Stimulated activated naive CD8-positive, alpha-beta T cell treated with anti-CD3 and anti-CD28 coated beads, Interleukin-15, amount 100 ng/mL, for 72 hours (primary cell): ENCODE data around the gene RASSF8.

ENCODE experiments used
- ATAC-seq: fragments of 150-1000 bp; cut with Tn5 transposase; 2 replicates; pipeline ENCODE4 v1.10.0; 2021; ENCODE audit warnings: mild to moderate bottlenecking, moderate library complexity
- DNase-seq, 2 donors: peaks; one replicate each; pipeline ENCODE4 v3.0.0; 2021 to 2022
- H3K27ac Mint-ChIP-seq, 2 donors: one replicate each; pipeline ENCODE4 v1.8.0; 2022; ENCODE audit warnings: mild to moderate bottlenecking in 2 of 2, mixed read lengths in 2 of 2, moderate library complexity in 2 of 2
- H3K27me3 Mint-ChIP-seq: one replicate; pipeline ENCODE4 v1.8.0; 2022; ENCODE audit warnings: mixed read lengths
- H3K4me1 Mint-ChIP-seq: one replicate; pipeline ENCODE4 v1.8.0; 2022; ENCODE audit warnings: mild to moderate bottlenecking, mixed read lengths
- H3K4me3 Mint-ChIP-seq, 2 donors: one replicate each; pipeline ENCODE4 v1.8.0; 2022; ENCODE audit warnings: mild to moderate bottlenecking in 2 of 2, mixed read lengths in 2 of 2, moderate library complexity in 1 of 2
- H3K9me3 Mint-ChIP-seq, 2 donors: one replicate each; pipeline ENCODE4 v1.8.0; 2022; ENCODE audit warnings: mixed read lengths in 2 of 2

The RASSF8 gene

DNA sequence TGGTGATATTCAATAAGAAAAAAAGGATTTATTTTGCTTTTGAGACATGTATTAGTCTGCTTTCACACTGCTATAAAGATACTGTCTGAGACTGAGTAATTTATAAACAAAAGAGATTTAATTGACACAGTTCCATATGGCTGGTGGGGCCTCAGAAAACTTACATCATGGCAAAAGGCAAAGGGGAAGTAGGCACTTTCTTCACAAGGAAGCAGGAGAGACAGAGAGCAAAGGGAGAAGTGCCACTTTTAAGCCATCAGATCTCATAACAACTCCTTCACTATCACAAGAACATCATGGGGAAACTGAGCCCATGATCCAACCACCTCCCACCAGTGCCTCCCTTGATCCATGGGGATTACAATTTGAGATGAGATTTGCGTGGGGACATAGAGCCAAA lies 122.4 kb downstream of the RASSF8 start:
- peaks cover 8 to 10% of the 10 kb centered on the region in 2 donors for H3K9me3 Mint-ChIP-seq
- no peaks in the 10 kb centered on the region for H3K27me3 Mint-ChIP-seq
- peak overlapping the region in 1 of 2 donors; percentile 89 for H3K27ac Mint-ChIP-seq

DNA sequence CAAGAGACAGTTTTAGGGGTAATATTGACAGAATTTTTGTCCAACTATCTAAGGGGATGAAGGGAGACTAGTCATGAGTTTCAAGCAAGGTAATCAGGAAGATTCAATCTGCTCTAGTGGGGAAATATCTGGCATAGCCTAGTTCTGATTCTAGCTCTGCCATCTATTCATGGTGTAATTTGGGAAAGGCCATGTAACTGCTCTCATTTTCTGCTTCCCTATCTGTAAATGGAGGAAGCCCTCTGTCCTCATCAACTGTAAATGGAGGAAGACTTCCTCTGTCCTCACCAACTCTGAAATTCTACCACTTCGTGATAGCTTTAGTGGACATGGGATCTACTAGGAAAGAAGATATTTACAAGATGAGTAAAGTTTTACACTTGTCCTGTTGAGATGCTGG lies 128.5 kb downstream of the RASSF8 start:
- ATAC-seq: no peak
- H3K27me3 Mint-ChIP-seq: no peaks in the 10 kb centered on the region
- H3K9me3 Mint-ChIP-seq: peaks cover 8 to 10% of the 10 kb centered on the region in 2 donors
- no peaks in the 10 kb centered on the region for H3K4me1 Mint-ChIP-seq
- no peak overlapping the region for H3K4me3 Mint-ChIP-seq
- no peak for DNase-seq
- no peak overlapping the region for H3K27ac Mint-ChIP-seq

More for the DNA sequence above, 122.4 kb downstream of the RASSF8 start:
- Mint-ChIP-seq H3K4me1 (no peaks in the 10 kb centered on the region), H3K4me3 (no peak overlapping the region)
- ATAC-seq: no peak
- no peak for DNase-seq

DNA sequence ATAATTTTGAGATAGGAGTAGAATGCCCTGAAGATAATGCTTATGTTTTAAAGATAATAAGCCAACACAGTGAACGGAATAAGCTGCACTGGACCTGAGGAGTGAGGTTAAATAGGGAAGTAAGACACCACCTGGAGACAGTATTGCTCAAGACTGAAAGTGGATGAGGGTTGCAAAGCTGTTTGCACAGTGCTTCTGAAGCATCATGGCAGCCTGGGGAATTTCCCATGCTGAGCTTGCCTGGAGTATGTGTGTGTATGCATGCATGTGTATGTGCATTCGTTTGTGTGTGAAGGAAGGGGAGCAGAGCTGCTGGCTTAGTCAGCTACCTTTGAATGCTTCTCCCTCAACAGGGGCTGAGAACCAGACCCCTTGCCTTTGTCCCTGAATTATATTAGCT lies 130.5 kb downstream of the RASSF8 start:
- Mint-ChIP-seq H3K9me3 (peaks cover 0 to 8% of the 10 kb centered on the region in 2 donors), H3K4me1 (no peaks in the 10 kb centered on the region), H3K4me3 (no peak overlapping the region), H3K27ac (no peak overlapping the region), H3K27me3 (no peaks in the 10 kb centered on the region)
- ATAC-seq: peak; percentile 42
- DNase-seq: no peak

GRCh38 chr12:26090836-26091510 lies 132.5 kb downstream of the RASSF8 start:
- peak overlapping the region in 1 of 2 donors; percentile 37 for H3K27ac Mint-ChIP-seq
- H3K4me3 Mint-ChIP-seq: no peak overlapping the region
- no peaks in the 10 kb centered on the region for H3K4me1 Mint-ChIP-seq
- no peaks in the 10 kb centered on the region for H3K27me3 Mint-ChIP-seq
- no peaks in the 10 kb centered on the region for H3K9me3 Mint-ChIP-seq
- DNase-seq (no peak), ATAC-seq (no peak)

DNA sequence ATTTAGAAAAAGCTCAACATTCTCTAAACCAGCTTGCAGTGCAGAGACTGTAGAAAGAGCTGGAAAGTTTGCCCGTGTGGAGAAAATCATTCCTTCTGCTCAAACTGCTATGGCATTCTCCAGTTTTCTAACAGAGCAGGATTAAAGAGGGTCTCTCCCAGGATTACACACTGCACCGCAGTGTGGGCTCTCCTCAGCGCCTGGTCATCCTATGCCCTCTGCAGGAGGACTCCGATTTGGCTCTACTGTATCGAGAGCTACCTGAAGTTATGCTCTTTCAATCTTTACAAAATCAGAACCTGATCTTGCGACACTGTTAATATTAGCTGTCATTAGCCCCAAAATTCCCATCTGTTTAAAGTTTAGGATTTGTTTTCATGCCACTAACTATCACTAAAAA lies 133.3 kb downstream of the RASSF8 start:
- no peak overlapping the region for H3K4me3 Mint-ChIP-seq
- no peak overlapping the region for H3K27ac Mint-ChIP-seq

DNA sequence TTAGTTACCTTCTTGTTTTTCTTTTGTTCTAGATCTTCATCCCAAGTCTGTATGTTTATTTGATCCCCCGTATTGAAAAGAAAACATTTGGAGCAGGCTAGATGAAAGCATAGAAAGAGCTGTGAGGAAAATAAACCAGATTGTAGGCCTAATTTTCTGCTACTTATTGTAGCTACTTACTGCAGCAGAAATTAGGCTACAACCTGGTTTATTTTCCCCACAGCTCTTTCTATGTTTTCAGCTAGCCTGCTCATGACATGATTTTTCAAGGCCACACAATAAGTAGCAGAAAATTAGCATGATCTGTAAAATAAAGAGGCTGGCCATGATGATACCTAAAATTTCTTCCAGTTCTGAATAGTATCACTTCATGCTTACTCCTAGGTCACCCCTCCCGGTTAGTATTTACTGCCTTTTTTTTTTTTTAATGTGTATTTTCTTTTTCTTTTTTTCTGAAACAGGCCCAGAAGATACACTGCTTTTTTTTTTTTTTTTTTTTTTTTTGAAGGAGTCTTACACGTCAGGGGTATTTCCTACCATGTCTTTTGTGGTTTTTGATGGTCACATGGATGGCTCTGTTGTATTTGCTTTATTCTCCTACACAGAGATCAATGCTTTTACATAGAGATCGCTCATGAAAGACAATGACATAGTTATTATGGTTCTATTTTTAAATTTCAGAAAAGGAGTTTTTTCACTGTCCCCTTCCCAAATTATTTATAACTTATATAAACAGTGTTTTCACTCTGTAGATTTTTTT lies 134.0 kb downstream of the RASSF8 start:
- no peak overlapping the region for H3K4me3 Mint-ChIP-seq
- no peaks in the 10 kb centered on the region for H3K9me3 Mint-ChIP-seq
- ATAC-seq (no peak), DNase-seq (no peak)
- H3K27ac Mint-ChIP-seq: no peak overlapping the region
- no peaks in the 10 kb centered on the region for H3K27me3 Mint-ChIP-seq
- no peaks in the 10 kb centered on the region for H3K4me1 Mint-ChIP-seq

More for the DNA sequence above, 133.3 kb downstream of the RASSF8 start:
- DNase-seq (no peak), ATAC-seq (no peak)
- no peaks in the 10 kb centered on the region for H3K9me3 Mint-ChIP-seq
- H3K4me1 Mint-ChIP-seq: no peaks in the 10 kb centered on the region
- no peaks in the 10 kb centered on the region for H3K27me3 Mint-ChIP-seq

DNA sequence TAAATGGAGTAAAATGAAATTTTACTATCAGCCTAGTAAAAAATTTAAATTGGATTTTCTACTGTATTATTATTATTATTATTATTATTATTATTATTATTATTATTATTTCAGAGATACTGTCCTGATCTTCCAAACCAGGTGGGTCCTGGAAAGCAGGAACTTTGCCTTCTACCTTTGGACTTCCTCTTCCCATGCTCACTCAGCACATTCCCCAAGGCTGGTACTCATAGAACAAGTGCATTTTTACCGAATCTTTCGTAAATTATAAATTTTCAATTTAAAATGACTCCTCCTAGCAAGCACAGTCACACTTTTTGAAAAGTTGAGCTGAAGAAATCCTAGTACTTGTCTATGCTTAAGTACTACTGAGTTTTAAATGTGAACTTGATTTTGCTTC lies 136.7 kb downstream of the RASSF8 start:
- H3K27me3 Mint-ChIP-seq: peaks cover 7% of the 10 kb centered on the region
- DNase-seq (no peak), ATAC-seq (no peak)
- H3K4me1 Mint-ChIP-seq: no peaks in the 10 kb centered on the region
- H3K27ac Mint-ChIP-seq: no peak overlapping the region
- no peaks in the 10 kb centered on the region for H3K9me3 Mint-ChIP-seq
- H3K4me3 Mint-ChIP-seq: no peak overlapping the region

DNA sequence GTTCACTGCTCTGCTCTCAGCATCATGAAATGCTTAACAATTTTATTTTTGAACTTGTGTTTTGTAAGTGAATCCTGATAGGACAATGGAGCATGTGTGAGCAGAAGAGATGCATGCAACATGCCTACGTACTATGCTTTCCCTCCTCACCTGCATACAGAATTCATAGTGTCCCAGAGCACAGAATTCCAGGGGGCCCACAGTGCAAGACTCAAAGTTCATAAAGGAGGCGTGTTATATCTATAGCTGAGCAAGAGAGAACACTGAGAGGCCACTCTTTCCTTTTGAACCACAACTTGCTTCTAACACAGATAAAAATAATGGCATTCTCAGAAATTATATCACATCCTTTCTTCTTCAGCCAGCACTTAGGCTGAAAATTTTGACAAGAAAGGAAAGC lies 137.6 kb downstream of the RASSF8 start:
- DNase-seq: no peak
- Mint-ChIP-seq H3K9me3 (no peaks in the 10 kb centered on the region), H3K4me3 (no peak overlapping the region), H3K27me3 (peaks cover 8% of the 10 kb centered on the region), H3K27ac (no peak overlapping the region), H3K4me1 (no peaks in the 10 kb centered on the region)
- no peak for ATAC-seq

DNA sequence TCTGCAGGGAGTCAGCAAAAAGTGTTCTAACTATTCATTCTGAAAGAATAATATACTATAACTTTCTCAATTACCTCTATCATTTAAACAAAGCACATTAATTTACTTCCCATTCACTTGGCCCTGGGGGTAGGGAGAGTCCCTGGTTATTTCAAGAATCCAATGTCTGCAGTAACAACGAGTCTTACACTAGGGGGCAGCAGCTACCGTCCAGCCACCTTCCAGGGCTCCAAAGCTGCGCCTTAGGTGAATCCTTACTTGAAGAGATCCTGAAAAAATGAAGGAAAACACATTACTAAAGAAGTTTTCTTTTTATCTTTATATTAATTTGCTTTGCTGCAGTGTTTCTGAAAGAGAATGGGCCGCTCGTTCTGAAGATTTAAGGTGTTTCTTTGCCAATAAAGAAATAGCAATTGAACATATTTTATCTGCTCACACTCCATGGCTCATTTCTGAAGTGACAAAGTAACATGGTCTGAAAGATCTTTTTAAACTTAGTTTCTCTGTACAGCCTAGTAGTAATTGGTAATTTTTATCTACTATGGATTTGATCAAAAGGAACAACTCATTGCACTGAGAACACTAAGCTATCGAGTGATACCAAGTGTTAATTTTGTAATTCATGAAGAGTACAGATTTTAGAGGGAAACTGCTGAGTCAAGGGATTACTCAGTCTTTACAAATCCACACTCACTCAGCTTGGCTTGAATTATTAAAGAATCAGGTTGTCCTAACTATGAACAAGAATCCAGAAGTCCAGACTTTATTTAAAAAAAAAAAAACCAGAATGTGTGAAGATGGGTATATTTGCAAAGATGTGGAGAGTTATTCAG lies 138.8 kb downstream of the RASSF8 start:
- no peak overlapping the region for H3K27ac Mint-ChIP-seq
- peak; percentile 82 for ATAC-seq
- DNase-seq: peak; percentile 38 to 42

GRCh38 chr12:26100666-26101349 lies 142.3 kb downstream of the RASSF8 start:
- Mint-ChIP-seq H3K4me1 (no peaks in the 10 kb centered on the region), H3K27ac (no peak overlapping the region), H3K9me3 (no peaks in the 10 kb centered on the region), H3K4me3 (no peak overlapping the region), H3K27me3 (peaks cover 30% of the 10 kb centered on the region)
- DNase-seq (no peak), ATAC-seq (no peak)

More for the DNA sequence above, 138.8 kb downstream of the RASSF8 start:
- no peaks in the 10 kb centered on the region for H3K9me3 Mint-ChIP-seq
- no peak overlapping the region for H3K4me3 Mint-ChIP-seq
- H3K27me3 Mint-ChIP-seq: peaks cover 21% of the 10 kb centered on the region
- no peaks in the 10 kb centered on the region for H3K4me1 Mint-ChIP-seq

DNA sequence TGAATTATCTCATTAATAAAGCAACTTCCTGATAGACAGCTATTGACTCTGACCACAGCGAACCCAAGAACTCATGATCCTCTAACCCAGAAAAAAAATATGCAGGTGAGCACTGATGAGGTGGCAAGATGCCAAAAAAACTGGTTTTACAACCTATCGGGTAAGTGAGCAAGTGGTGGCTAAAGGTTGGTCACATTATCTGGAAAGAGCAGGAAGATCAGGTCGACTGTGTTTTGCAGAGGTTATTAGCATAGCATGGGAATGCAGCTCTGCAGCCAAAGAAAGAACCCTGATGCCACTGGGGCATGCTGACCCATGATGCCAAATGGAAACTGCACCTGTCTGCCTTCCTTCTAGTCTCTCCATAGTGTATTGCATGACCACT lies 142.9 kb downstream of the RASSF8 start:
- no peak overlapping the region for H3K27ac Mint-ChIP-seq
- DNase-seq (no peak), ATAC-seq (no peak)
- peaks cover 30% of the 10 kb centered on the region for H3K27me3 Mint-ChIP-seq
- no peaks in the 10 kb centered on the region for H3K9me3 Mint-ChIP-seq
- no peaks in the 10 kb centered on the region for H3K4me1 Mint-ChIP-seq
- H3K4me3 Mint-ChIP-seq: no peak overlapping the region

DNA sequence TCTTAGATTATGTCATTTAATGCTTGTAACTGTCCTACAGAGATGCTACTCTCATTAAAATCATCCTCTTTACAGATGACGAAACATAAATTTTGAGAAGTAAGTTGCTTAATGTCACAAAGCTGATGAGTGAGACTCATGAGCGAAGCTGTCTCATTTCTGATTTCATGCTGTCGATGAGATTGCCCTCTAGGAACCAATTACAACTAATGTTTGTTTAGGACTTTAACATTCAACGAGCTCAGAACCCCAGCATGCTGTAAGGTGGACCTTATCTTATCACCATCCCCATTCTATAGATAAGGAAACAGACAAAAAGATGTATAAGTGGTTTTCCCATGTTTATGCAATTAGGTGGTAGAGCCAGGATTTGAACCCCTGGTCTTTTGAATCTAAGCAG lies 143.3 kb downstream of the RASSF8 start:
- H3K4me3 Mint-ChIP-seq: no peak overlapping the region
- no peaks in the 10 kb centered on the region for H3K9me3 Mint-ChIP-seq
- H3K27me3 Mint-ChIP-seq: peaks cover 30% of the 10 kb centered on the region
- no peak for DNase-seq
- no peaks in the 10 kb centered on the region for H3K4me1 Mint-ChIP-seq
- H3K27ac Mint-ChIP-seq: no peak overlapping the region
- ATAC-seq: no peak

- H3K4me3 Mint-ChIP-seq: no peak overlapping the region
- DNase-seq: no peak
- H3K9me3 Mint-ChIP-seq: no peaks in the 10 kb centered on the region
- H3K27ac Mint-ChIP-seq: no peak overlapping the region
- H3K4me1 Mint-ChIP-seq: no peaks in the 10 kb centered on the region
- ATAC-seq: no peak
- peaks cover 29% of the 10 kb centered on the region for H3K27me3 Mint-ChIP-seq
These were observed 144.5 kb downstream of the RASSF8 start for GRCh38 chr12:26102953-26103352.

DNA sequence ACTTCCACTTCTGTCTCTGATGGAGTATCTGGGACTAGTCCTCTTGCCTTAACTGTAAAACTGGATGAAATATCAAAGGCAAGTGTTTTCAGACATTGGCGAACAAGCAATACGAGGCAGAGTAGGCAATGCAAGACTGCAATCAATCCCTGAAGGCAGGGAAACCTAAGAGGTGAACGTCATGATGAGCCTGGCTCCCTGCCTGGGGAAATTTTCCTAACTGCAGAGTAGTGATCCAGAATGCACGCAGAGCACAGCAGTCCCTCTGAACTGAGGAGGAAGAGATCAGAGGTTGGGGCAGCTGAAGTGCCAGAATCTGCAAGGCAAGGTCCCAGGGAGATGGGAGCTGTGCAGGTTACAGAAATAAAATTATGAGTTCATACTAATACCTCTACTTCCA lies 147.9 kb downstream of the RASSF8 start:
- DNase-seq (no peak), ATAC-seq (no peak)
- Mint-ChIP-seq H3K4me3 (no peak overlapping the region), H3K9me3 (no peaks in the 10 kb centered on the region), H3K4me1 (no peaks in the 10 kb centered on the region), H3K27ac (no peak overlapping the region), H3K27me3 (peaks cover 31% of the 10 kb centered on the region)

GRCh38 chr12:26108915-26109314 lies 150.4 kb downstream of the RASSF8 start:
- Mint-ChIP-seq H3K4me3 (no peak overlapping the region), H3K4me1 (peaks cover 6% of the 10 kb centered on the region), H3K27ac (no peak overlapping the region), H3K27me3 (peaks cover 36% of the 10 kb centered on the region), H3K9me3 (no peaks in the 10 kb centered on the region)
- DNase-seq (no peak), ATAC-seq (no peak)
